ENCODE data around the gene PSMD3.
"Not testable (repeated sequence)": the region's sequence is repeated elsewhere in the genome, so short reads cannot be mapped to it uniquely, and the experiment has no call there.

The PSMD3 gene

DNA sequence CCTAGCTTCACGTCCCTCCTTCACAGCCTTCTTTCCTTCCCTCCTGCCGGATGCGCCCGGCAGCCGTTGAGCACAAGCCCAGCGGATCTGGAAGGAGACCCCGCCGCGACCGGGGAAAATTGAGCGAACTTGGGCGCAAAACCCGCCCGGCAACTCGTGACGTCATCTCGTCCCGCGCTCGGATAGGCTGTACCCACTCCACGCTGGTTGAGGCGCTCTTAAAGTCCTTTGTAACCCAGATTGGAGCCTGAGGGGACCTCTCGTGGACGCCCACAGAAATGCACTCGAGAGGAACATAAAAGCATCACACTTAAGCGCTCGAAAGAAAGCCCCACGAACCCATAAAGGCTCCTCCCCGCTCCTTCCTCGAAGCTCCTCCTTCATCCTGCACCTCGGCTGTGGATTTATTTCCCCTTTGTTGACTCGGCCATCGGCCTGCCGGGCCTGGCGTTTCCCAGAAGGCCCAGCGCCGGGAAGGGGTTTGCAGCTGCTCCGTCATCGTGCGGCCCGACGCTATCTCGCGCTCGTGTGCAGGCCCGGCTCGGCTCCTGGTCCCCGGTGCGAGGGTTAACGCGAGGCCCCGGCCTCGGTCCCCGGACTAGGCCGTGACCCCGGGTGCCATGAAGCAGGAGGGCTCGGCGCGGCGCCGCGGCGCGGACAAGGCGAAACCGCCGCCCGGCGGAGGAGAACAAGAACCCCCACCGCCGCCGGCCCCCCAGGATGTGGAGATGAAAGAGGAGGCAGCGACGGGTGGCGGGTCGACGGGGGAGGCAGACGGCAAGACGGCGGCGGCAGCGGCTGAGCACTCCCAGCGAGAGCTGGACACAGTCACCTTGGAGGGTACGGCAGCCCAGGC is at the start of gene PSMD3:
PSMD3 (plus strand) TSS at position 457 of the 856 bp plus-strand sequence; CDS start at position 621, 164 bp downstream.
- DNase-seq (ENCODE audit: low spot score) = peak; percentile 100

DNA sequence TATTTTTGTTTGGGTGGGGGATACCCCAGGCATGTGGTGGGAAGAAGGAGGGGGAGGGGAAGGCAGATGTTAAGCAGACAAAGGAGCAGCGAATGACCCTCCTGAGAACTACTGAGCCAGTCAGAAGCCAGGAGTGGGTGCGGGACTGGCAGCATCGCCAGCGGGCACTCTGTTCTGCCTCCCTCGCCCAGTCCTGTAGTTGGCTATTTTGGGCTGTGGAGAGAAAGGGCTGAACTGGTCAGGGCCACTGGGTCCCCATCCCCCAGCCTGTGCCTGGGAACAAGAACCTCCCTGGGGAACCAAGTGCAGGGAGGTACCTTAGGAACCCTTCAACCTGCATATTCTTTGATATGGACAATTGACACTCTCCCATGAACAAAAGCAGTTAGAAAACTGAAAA is 46.7 kb upstream of the PSMD3 start:
- DNase-seq (ENCODE audit: low spot score) = no peak

- no peak for DNase-seq (ENCODE audit: low spot score)
These were observed 46.3 kb upstream of the PSMD3 start for GRCh38 chr17:39934324-39934723.

DNA sequence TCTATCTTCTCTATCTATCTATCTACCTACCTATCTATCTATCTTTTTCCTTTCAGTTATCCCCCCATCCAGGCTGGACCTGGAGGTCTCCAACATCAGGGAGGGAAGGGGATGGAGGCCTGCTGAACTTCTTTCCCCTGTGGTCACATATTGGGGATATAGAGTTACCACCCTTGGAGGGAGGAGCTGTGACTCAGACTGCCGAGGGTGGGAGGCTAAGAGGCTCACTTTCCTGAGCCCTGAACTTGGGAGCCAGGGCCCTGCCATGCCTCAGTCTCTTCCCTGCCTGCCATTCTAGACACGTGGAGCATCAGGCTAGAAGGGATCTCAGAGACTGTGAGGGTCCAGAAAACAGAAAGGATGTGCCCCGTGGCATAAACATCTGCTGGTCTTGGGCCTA is 44.7 kb upstream of the PSMD3 start:
- no peak for DNase-seq (ENCODE audit: low spot score)

- DNase-seq (ENCODE audit: low spot score) = no peak
These were observed 43.2 kb upstream of the PSMD3 start for GRCh38 chr17:39937447-39937846.

DNA sequence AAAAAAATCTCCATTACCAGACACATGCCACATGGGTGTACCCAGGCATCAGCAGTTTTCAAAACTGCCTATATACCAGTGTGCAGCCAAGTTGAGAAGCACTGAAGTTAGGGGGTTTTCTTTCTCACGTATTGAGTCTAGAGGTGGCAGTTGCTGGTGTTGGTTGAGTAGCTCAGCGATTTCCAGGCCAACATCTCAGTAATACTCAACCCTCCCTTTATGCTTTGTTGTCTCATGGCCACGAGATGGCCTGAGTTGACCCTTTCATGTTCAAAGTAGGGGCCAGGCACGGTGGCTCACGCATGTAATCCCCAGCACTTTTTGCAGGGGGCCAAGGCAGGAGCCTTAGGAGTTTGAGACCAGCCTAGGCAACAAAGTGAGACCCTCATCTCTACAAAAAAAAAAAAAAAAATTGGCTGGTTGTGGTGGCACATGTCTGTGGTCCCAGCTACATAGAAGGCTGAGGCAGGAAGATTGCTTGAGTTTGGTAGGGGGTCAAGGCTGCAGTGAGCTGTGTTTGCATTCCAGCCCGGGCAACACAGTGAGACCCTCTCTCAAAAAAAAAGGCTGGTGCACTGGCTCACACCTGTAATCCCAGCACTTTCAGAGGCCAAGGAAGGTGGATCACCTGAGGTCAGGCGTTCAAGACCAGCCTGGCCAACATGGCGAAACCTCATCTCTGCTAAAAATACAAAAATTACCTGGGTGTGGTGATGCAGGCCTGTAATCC is 42.3 kb upstream of the PSMD3 start:
- DNase-seq (ENCODE audit: low spot score) = no peak

GRCh38 chr17:39939106-39939505 is 41.5 kb upstream of the PSMD3 start:
- no peak for DNase-seq (ENCODE audit: low spot score)

DNA sequence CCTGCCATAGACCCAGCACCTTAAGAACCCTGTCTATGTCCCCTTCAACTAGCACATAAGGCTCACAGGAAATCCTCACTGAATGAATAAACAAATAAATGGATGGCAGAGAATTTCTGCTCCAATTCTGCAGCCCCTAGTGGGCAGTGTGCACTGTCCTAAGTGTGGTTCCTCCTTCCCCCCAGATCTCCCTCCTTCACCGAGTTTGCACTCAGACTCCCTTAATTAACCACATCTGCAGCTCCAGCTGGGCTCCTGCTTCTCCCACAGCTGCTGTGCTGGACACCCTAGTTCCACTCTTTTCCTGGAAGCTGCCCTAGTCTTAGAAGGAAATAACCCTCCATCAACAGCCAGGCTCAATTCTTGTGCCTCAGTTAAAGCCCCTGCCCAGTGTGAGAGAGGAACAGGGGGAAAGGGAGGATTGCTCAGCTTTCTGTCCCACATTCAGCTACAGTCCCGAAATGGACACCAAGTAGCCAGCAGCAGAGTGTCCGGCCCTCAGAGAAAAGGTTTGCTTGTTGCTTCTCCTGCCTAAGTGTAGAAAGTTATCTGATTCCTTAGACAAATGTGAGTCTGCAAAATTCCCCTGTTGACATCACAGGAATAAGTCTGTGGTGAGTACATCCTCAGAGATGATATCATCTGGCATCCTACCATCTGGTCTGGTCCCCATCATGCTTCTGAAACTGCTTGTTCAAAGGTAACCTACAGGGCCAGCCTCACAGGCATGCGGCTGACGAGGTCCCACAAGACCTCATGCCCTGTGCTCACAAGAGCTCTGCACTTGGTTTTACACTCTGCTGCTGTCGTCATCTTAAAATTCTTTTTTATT is 40.8 kb upstream of the PSMD3 start:
- peak; percentile 51 for DNase-seq (ENCODE audit: low spot score)

DNA sequence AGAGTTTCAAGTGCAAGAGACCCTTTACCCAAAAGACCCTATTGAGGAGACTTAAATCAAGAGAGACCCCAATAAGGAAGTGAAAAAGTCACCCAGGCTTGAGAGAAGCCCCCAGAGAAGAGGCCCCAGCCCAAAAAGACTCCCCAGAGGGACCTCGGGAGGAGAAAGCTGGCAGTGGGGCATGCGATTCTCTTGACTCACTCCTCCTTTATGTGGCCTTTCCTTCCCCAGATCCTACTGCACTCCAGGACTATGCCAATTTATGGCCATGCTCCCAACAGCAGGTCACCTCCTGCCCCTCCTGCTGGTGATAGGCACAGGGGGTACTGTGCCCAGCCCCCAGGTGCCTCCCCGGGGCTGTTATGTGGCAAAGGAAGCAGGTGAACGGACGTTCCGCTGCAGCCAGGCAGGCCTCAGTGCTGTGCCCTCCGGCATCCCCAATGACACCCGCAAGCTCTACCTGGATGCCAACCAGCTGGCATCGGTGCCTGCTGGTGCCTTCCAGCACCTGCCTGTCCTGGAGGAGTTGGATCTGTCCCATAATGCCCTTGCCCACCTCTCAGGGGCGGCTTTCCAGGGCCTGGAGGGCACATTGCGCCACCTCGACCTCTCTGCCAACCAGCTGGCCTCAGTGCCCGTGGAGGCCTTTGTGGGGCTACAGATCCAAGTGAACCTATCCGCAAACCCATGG is 36.8 kb upstream of the PSMD3 start:
- no peak for DNase-seq (ENCODE audit: low spot score)

DNA sequence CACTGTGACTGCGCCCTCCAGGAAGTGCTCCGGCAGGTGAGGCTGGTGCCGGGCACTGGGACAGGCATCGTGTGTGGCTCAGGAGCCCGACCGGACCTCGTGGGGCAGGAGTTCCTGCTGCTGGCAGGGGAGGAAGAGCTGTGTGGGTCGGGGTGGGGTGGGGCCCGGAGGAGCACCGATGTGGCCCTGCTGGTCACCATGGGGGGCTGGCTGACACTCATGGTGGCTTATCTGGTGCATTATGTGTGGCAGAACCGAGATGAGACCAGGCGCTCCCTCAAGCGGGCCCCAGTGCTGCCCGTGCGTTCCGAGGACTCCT is 36.3 kb upstream of the PSMD3 start:
- no peak for DNase-seq (ENCODE audit: low spot score)

DNA sequence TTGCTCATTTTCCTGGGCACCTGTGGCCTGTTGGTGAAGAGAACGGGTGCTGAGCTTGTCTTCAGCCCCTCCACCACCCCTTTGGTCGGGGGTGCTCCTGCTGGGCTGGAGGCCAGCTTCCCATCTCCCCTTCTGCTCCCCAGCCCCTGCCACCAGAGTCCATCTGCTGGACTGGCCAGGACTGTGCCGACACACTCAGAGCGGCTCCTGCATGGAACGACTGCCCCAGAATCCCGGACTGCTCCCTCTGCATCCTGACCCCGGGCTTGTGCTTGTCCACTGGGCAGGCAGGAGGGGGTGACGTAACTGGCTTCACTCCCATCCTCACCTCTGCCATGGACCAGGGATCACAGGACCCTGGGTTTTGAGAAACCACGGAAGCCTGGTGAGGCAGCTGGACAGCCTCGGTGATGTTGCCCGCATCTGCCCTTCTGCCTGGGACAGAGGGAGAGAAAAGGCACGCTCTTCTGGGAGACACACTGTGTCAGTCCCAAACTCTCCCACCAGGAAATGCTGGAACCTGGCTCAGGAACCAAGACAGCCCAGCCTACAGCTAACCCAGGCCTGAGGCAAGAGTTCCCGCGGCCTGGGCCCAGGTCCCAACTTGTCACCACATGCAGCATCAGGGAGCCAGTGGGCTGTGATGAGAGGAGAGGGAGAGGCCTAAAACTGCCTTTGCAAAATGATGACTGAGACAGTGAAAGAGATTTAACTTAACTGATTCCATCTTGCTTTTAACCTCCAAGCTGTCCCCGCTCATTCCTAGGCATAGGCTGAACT is 33.9 kb upstream of the PSMD3 start:
- no peak for DNase-seq (ENCODE audit: low spot score)

DNA sequence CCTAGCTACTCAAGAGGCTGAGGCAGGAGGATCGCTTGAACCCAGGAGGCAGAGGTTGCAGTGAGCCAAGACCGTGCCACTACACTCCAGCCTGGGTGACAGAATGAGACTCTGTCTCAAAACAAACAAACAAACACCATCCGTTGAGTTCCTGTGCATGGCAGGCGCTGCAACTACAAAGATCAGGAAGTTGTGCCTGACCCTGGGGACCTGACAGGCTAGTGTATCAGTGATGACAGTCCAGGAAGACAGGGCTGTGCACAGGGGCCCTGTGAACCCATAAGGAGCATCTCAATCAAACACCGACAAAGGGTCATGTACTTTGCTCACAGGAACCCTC is 32.1 kb upstream of the PSMD3 start:
- DNase-seq (ENCODE audit: low spot score) = not testable (repeated sequence)

DNA sequence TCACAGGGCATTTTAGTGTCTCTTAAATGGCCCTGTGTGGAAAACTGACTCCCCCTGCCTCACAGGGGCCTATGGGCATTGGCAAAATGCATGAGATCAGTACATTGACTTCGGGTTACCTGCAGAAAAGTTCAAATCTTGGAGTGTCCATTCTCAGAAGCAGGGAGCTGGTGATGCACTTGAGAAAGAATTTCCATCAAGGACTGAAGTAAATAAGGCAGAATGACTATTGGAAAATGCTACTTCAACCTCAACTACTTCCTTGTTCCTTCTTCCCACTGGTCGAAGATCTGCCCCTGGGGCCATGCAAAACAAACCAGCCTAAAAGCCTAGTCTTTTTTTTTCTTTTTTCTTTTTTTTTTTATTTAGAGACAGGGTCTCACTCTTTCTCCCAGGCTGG is 31.6 kb upstream of the PSMD3 start:
- DNase-seq (ENCODE audit: low spot score) = no peak

GRCh38 chr17:39950871-39951348 is 29.7 kb upstream of the PSMD3 start:
- no peak for DNase-seq (ENCODE audit: low spot score)

DNA sequence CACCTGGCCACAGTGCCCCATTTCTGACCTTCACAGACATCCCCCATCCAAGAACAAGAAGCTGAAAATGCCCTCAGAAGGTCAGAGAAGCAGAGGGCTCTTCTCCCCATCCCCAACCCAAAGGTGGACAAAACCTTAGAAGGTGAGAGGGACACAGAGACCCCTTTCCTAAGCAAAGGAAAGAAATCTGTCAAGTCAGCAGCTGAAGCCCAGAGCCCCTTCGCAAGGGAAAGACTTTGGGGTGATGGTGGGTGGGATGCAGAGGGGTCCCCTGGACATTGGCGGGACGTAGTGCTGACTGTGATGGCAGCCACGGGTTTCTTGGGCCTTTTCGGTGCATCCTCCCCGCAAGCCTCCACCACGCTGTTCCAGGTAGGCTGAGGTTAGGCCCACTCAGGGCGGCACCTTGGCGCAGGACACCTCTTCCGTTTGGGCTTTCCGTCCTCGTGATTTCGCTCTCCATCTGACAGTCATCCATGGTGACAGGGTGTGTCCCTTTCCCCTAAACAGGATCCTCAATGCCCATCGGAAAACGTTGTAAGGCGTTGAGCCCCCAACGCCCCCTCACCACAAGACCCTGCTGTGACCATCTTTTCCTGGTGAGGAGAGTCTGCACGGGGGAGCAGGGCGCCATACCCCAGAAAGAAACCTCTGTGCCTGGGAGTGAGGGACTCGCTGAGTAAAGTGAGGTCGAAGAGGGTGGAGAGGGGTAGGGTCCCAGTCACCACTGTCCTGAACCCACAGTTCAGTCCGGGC is 28.5 kb upstream of the PSMD3 start:
- no peak for DNase-seq (ENCODE audit: low spot score)

DNA sequence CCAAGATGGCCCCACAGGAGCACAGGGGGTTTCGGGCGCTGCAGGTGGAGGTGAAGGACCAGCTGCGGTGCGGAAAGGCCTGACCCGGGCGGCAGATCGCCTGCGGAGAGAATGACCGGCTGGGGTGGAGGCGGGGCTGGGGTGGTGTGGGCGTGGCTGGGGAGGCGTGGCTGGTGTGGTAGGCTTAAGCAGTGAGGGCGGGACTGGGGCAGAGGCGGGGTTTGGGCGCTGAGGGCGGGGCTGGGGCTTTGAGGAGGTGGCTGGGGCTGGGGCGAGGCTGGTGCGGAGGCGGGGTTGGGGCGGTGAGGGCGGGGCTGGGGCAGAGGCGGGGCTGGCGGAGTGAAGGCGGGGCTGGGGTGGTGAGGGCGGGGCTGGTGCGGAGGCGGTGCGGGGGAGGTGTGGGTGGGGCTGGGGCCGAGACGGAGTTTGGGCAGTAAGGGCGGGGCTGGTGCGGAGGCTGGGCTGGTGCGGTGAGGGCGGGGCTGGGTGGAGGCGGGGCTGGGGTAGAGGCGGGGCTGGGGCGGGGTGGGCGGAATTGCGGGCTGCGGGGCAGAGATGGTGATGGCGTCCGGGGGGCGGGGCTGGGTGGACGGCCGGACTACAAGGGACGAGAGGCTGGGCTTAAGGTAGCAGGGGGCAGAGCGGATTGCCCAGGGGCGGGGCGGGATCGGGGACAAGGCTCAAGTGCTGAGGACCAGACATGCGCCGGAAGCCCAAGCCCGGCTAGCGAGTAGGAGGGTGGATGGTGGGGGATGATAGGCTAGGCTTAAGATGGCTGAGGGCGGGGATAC is 27.7 kb upstream of the PSMD3 start:
- peak; percentile 96 for DNase-seq (ENCODE audit: low spot score)

DNA sequence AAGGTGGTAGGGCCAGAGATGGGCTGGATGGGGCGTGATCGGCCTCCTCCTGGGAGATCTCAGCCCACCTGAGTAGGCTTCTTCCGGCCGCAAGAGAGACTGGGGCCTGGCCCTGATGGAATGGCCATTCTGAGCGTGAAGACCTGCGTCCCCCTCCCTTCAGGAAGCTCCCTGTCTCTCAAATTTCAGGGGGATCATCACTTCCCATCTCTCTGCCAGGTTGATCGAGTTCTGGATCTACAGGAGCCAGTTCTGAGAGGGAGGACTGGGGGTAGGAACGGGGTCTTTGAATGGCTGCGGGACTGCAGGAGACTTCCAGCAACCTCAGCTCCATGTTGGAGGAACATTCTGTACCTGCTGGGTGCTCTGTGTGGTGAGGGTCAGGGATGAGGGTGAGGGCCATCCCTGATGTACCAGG is 27.1 kb upstream of the PSMD3 start:
- no peak for DNase-seq (ENCODE audit: low spot score)

DNA sequence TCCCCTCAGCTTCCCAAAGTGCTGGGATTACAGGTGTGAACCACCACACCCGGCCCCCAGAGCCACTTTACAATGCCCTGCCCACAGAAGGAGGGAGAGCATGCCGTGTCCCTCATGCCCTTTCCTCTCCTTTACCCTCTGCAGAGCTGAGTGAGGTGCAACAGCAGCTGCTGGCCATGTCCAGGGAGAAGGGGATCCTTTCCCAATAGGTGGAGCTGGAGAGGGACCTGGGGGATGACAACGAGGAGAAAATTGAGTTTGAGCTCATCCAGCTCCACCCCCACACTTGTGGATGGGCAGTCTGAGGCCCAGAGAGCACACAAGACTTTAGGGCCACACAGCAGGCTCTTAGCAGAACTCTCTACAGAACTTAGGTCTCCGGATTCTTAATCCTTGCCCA is 25.7 kb upstream of the PSMD3 start:
- DNase-seq (ENCODE audit: low spot score) = no peak

DNA sequence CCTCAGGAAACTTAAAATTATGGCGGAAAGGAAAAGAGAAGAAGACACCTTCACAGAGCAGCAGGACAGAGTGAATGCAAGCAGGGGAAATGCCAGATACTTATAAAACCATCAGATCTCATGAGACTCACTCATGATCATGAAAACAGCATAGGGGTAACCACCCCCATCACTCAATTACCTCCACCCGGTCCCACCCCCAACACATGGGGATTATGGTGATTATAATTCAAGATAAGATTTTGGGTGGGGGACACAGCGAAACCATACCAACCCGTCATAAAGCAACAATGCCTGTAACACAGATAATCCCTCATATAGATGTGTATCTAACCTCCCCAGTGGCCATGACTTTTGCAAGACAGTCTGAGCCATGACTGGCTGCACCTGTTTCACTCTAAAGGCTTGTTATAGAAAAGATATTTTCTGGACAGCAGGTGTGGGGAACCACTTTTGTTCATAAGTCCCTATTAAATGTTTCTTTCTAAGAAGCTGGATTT is 24.8 kb upstream of the PSMD3 start:
- DNase-seq (ENCODE audit: low spot score) = no peak
